Hematopoietic multipotent progenitor cell treated with erythropoietin and hydrocortisone succinate and interleukin-3 and kit ligand, for 15 days (in vitro differentiated cells): Measurements from ENCODE around the gene ITPA.
"Not testable (repeated sequence)": the region's sequence is repeated elsewhere in the genome, so short reads cannot be mapped to it uniquely, and the experiment has no call there.

Experiments
- DNase-seq: peaks from one replicate; pipeline ENCODE4 v3.0.0-alpha.2; 2015; ENCODE audit warnings: low spot score

Gene ITPA

DNA sequence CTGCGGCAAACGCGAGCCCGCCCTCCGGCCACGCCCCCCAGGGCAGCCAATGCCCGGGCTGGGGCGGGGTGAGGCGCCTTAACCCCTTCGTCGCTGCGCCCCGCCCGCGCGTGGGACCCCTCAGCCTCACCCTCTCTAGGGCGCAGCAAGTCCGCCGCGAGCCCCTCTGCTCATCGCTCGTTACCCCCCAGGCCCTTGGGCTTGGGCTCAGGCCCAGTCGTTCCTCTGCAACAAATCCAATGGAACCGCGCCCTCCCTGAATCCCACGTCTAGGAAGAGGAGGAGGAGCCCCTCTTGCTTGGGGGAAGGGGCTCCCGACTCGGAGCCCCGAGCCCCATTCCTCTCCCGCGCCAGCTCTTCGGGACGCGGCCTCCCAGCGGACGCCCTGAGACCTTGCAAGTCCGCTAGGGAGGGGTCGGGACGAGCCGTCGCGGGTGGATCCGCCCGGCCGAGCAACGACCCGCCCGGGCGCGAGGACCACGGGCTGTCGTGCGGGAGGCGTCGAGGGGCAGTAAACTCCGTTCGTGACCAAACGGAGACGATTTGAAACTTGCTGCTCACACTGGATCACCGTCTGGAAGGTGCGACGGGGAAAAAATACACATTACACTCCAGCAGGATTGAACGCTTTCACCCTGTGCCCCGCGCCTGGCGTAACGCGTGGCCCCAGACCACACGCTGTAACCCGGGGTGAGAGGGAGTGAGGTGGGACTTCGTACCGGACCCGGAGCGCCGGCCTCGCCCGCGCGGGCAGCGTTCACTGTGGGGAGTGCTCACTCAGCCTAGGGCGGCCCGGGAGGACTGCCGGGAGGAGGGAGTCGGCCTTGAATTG is 35.5 kb upstream of the ITPA start:
- DNase-seq, result peak; percentile 88

DNA sequence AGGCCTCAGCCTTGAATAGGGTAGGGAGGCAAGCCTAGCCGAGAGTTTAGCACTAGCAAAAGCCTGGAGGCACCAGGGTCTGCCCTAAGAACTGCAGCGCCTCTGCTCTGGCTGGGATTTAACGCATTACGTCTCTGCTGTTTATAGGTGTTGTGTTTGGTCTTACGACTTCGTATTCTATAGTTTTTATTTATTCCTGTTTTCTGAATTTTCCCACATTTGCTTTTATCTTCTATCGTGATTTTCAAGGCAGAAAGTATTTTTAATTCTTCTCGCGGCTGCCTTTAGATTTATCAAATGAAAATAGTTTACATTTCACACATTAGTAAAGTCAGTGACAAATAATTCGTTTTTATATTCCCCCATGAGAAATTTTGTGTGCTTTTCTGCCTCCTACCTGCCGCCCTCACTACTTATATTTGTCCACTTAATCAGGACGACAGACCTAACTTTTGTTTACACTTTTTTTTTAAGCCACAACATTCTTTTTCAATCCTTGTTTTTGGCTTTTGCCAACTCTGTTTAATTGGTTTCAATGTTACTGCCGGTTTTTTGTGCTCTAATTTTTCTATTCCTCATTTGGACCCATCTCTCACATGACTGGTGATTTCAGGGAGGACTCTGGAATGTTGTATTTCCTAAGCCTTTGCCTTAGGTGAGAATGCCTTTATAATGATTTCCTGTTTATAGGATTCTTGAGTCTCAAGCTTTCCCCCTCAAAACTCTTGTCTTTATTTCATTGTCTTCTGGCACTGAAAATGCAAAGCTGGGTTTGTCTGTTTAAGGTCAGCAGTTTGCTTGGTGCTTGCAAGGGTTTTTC is 34.6 kb upstream of the ITPA start:
- DNase-seq, result no peak

DNA sequence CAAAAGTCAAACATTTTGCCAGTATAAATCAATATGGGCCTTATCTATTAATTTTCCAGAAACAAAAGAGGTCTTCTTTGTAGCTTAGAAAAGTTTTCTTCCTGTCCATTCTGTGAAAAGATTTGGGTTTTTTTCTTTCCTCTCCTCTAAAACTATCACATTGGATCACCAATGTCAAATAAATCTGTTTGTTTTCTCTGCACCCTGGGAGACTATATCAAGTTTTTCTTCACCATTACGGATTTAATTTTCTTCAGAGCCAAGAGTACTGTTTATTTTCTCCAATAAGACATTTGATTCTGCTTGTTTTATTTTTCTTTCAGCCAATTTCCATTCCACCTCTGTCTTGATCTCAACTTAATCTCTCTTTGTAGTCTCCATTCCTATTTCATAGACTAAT is 34.0 kb upstream of the ITPA start:
- DNase-seq, result no peak

DNA sequence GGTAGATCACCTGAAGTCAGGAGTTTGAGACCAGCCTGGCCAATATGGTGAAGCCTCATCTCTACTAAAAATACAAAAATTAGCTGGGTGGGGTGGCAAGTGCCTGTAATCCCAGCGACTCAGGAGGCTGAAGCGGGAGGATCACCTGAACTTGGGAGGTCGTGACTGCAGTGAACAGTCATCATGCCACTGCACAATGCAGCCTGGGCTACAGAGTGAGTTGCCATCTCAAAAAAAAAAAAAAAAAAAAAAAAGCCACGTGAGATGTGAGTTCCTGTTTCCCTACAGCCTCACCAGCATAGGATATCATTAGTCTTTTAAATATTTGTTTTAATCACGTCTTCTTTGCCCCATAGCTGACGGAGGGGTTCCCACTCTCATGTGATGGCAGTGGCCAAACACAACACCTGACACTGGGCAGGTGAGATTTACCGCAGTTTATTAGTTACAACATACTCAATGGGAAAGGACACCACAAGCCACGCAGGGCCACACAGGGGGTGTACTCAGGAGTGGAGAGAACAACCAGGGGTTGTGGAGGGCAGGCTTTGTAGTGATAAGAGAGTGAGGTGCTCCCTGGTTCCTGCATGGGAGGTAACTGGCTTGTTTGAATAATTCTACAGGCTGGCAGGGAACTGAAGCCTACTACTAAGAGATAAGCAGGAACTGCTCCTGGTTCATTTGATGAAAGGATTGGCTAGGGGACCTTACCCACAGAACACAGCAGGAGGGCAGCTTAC is 31.4 kb upstream of the ITPA start:
- no peak for DNase-seq

DNA sequence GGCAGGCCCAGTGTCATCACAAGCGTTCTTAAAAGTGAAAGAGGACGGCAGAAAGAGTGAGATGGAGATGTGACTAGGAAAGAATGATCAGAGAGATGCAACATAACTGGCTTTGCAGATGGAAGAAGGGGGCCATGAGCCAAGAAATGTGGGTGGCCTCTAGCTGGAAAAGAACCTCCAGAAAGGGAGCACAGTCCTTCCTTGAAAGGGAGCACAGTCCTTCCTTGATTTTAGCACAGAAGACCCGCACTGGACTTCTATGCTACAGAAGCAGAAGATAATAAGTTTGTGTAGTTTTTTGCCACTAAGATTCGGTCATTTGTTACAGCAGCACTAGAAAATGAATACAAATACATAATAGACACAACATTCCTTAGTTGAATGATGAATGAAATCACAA is 29.0 kb upstream of the ITPA start:
- no peak for DNase-seq

DNA sequence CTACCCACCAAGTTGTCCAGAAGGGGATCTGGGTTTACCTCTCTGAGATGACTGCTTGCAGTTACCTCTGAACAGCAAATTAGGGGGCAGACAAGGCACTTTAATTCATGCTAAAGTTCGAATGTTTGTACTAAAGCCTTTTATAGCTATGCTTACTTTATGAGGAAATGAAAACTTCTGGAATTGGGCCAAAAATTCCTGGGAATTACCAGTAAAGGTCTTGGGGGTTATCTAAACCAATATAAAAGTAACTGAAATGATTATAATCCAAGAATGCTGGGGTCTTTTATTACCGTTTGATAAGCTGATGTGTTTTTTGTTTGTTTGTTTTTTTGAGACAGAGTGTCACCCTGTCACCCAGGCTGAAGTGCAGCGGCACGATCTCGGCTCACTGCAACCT is 28.0 kb upstream of the ITPA start:
- no peak for DNase-seq

DNA sequence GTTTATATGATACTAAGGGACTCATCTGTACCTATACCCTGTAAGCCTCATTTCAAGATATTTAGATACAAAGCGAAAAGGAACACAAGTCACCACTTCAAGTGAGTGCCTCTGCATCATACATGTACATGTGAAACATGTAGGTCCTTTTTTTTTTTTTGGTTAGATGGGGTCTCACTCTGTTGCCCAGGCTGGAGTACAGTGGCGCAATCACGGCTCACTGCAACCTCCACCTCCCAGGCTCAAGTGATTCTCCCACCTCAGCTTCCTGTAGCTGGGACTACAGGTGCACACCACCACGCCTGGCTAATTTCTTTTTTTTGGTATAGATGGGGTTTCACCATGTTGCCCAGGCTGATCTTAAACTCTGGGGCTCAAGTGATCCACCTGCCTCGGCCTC is 26.9 kb upstream of the ITPA start:
- not testable (repeated sequence) for DNase-seq

DNA sequence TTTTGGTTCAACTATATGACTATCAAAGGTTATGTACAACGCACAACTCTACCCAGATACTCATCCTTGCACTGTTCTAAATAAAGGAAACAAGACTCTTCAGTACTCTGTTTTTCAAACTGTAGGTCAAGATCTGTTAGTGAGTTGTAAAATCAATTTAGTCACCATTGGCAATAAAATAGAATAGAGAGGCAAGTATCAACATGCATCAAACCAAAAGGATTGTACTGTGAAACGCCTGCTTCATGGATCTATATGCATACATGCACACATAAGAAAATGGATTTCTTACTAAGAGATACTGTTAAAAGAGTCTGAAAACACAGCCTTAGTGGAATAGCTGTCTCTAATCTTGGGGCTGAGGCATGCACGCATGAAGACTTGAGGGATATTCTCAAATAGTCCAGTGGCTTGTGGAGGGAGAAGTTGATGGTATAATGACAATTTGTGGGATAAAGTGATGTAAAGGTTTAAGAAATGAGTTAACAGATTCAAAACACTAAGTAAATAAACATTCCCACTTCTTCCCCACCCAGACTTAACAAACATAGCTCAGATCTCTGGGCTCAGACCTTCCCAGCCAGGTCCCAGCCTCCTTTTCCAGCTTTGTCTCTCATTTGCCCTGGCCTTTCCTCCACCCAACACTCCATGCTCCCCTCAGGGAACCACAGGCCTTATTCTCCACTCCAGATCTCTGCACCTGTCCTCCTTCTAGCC is 25.2 kb upstream of the ITPA start:
- no peak for DNase-seq

DNA sequence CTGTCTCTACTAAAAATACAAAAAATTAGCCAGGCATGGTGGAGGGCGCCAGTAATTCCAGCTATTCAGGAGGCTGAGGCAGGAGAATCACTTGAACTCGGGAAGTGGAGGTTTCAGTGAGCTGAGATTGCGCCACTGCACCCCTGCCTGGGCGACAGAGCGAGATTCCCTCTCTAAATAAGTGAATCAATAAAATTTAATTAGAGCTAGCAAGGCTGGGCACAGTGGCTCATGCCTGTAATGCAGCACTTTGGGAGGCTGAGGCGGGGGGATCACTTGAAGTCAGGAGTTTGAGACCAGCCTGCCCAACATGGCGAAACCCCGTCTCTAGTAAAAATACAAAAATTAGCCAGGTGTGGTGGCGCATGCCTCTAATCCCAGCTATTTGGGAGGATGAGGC is 21.4 kb upstream of the ITPA start:
- not testable (repeated sequence) for DNase-seq

DNA sequence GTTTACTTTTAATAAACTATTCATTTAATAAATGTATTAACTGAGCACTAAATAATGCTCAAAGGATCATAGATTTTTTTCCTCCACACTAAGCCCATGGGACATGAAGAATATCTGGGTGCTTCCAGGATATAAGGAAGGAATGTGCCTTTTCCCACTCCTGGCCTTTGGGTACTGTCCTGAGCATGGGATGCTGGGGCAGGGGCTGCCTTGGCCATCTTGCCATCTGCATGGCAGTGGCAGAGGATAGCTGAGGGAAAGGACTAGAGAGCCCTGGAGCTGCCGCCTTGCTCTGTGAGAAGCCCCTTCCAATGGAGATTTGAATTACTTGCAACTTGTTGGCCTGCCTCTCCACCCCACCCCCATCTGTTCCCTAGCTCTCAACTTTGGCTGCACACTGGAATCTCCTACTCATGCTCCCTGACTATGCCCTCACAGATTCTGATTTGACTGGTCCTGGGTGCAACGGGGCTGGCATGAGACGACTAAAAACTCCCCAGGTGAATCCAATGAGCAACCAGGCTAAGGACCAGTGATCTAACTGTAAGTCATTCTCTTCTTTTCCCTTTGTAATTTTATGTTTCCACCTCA is 20.4 kb upstream of the ITPA start:
- DNase-seq, result no peak

DNA sequence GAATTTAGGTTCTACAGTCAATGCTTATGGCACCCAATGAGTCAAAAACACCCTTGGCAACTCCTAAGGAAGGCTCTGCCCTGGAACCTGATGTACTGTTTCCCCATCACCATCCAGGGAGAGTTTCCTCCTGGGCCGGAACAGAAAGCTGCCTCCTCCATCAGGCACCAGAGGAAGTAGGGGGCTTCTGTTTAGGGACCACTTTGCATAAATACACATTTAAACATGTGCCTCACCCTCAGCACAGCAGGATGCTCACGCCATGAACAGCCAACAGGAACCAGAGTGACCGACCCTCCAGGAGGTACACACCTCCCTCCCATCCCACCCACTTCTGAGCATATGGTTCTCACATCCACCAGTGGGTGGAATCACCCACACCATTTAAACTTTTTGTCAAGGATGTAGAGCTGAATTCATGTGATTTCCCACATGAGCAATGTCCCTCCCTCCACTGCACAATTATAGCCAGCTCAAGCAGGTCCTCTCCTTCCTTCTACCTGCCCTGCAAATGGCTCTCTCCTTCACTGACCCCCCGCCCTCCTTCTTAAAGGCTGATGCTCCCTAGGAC is 19.7 kb upstream of the ITPA start:
- no peak for DNase-seq

DNA sequence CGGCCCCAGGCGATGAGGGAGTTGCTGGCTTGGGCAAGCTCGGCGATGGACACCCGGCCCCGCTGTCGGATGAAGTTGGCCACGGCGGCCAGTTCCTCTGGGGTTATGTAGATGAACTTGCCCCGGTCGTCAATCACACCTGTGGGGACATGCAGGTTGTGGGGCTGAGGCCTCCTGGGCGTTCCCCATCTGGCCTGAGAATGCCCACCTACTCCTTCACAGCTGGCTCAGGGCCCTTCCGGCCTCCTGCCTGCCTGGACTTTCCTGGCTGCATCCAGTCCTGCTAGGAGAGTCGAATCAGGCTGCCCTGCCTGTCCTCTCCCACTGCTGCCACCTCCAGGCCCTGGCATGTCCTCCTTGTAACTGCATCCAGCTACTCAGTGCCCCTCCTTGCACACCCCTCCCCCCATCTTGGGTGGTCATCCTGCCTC is 18.6 kb upstream of the ITPA start:
- DNase-seq, result no peak

DNA sequence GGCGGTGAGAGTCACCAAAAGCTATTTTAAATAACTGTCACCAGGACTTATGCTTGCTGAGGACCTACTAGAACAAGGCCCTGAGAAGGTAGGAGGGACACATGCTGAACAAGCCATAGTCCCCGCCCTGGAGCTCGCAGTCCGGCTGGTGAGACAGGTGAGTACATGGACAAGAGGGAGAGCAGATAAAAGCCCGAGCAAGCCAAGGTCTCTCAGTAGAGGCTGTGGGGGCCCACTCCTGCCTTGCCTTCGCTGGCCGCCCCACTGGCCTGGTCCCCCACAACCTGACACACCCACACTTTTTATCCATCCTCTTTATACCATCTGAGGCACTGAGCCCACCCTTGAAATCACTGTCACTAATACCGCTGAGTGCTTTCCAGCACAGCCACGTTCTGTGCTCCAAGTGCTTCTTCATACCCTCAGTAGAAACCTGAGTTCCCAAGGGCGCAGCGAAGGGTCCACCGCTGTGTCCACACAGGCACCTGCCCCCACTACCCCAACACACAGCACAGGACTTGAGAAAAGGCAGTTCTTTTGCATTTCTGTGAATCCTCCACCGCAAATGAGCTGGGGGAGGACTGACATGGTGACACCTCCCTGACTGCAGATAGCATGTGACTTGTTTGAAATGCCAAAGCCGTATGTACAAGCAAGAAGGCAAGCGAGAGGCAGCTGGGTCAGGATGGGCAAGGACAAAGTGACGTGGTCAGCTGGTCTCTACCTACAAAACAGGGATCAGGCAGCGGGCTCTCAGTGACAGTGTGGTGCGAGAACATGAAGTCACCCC is 16.9 kb upstream of the ITPA start:
- DNase-seq, result no peak

DNA sequence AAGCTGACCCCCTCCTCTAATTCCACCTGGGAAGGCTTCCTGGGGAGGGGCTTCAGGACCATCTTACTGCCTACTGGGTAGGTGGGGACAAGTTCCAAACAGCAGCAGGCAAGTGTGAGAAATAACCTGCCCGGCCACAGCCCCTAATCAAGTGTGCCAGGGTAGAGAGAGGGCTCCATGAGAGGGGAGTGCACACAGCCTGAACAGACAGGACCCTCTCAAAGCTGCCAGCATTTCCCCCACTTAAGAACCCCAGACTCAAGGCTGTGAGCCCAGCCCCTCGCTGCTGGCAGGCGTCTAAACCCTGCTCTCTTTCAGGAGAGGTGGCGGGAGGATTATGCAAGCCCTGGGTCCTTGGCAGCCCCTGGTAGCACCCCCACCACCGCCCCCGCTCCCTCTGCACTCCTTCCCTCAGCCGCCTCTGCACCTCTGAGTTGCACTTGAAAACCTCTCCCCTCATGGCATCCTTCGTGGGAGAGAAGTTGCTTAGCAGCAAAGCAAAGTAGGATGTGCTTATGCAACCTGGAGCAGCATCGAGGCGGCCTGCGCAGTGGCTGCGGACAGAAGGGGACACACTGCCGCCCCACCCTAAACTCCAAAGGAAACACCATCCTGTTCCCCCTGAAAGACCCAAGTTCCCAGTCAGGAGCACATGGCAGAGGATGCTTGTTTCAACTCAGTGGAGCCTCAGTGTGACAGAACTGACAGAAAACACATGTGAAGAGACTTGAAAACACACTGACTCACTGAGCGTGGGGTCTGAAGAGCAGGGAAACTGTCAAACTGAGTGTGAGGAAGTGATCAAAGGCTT is 15.3 kb upstream of the ITPA start:
- DNase-seq, result no peak

DNA sequence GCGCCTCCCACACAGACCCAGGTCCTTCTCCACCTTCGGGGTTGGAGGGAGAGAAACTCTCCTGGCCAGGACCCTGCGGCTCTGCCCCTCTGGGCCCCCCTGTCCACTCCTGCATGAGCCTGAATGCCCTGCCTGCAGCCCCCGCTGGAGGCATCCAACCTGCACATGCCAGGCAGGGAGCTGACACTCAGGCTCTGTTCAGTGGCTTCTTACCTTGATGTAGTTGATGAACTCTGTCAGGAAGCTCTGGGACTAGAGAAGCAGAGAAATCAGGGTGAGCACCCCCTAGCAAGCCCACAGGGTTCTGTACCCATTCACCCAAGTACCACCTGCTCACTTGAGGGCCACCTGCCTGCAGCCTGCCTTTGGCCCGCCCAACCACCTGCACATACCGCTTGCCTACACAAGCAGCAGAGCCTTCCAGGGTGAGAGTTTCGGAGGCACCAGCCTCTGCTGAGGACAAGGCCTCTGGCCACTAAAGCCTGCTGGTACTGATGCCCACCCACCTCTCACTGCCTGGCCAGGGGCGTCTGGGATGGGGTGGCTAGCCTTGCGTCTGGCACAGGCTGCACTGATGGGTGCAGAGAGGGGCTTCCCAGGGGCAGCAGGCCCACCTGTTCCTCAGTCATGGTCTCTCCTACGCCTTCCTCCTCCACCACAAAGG is 14.5 kb upstream of the ITPA start:
- DNase-seq, result no peak

DNA sequence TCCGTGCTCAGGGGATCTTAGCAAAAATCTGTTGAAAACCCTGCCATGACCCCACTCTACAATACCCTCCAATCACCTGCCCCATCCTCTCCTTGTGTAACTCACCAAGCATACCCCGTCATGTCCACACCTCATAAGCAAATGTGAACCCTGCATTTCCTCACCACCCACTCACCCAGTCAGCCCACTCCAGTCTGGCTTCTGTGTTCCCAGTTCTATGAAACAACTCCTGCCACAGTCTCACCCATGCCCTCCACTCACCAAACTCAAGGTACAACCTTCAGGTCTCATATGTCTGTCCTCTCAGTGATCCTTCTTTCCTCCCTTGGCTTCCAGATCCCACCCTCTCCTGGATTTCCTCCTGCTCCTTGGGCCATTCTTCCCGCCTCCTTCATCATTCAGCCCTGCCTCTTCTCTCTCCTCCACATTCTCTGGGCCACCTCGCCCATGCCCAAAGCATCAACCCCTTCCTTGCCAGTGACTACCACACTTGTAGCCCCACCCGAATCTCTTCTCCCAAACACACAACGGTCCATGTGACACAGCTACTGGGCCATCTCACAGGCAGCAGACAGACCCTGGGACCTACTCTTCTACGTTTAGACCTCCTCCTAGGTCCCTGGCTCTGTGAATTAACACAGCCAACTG is 13.6 kb upstream of the ITPA start:
- DNase-seq, result no peak

DNA sequence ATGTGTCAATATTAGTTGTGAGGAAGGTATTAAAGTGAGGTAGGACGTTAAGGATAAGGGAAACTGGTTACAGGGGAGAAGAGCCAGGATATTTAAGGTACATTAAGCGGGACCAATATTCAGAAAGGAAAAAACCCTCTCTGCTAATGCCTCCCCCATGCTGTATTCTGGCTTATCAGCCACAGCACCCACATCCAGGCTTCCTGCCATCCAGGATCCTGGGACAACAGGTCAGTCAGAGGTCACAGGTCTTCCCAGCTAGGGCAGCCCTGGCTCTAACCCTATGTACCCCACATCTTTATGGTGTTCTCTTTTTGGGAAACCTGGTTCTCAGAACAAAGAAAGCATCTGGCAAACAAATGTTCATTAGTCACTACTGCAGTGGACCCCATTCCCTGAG is 10.1 kb upstream of the ITPA start:
- no peak for DNase-seq

DNA sequence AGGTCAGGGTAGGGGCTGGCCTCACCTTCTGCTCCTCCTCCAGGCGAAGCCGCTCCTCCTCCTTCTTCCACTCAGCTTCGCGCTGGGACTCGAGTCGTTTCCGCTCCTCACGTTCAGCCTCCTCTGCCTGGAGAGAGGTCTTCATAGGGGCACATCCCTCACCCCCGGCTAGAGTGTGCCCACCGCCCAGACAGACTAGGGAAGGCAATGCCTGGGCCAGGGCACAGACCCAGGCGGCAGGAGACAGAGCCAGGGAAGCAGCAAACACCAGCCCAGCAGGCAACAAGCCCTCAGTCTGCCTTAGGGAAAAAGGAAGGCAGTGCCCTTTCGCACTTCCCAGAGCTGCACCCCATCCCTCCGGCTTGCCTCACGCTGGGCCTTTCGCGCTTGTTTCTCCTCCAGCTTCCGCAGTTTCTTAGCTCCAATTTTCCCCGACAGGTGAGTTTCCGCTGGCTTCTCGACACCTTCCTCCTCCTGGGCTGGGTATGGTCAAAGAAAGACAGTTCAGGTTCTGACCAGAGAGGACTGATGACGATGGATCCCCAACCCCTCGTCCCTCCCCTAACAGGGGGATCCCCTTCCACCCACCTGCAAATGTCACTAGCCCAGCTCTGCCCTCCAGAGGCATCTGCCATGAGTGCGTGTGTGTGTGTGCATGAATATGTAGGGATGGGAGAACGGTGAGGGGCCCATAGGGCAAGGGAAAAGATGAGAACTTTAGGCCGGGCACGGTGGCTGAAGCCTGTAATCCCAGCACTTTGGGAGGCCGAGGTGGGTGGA is 9.1 kb upstream of the ITPA start:
- no peak for DNase-seq
